GM12878 (cell line): ENCODE measurements around the gene ORAI3. TPM values are rescaled to one million over a fixed set of nuclear protein-coding genes. Genes with fewer than 3 reads are reported as not detected.

Source experiments
- ATF7 ChIP-seq: fragments of 450-650 bp; IDR thresholded peaks from 2 replicates; pipeline ENCODE4 v1.6.1; 2016; ENCODE audit warnings: low read depth, mild to moderate bottlenecking
- CHD2 ChIP-seq: IDR thresholded peaks from 2 replicates; pipeline ENCODE4 v1.6.1; 2011; ENCODE audit warnings: low read depth, low read length, improper control_type of control experiment, borderline replicate concordance
- CTCF ChIP-seq, 3 experiments: IDR thresholded peaks in 2 of 3; conservative IDR thresholded peaks in 1 of 3; 2 replicates each; pipeline ENCODE4 v1.5.1; 2011; ENCODE audit warnings: low read depth in 3 of 3, low read length in 3 of 3, mild to moderate bottlenecking in 3 of 3, control low read depth in 2 of 3, moderate library complexity in 2 of 3, inconsistent platforms in 1 of 3, mixed read lengths in 1 of 3; ENCODE audit not compliant: control insufficient read depth in 2 of 3, insufficient read depth in 1 of 3; ENCODE audit errors: extremely low read depth in 1 of 3
- EED ChIP-seq: sonication (generic); IDR thresholded peaks from 2 replicates; pipeline ENCODE4 v1.6.1; 2016; ENCODE audit warnings: antibody characterized with exemption, low read depth
- EZH2 ChIP-seq: IDR thresholded peaks from 2 replicates; pipeline ENCODE4 v1.6.1; 2012; ENCODE audit warnings: low read depth, mild to moderate bottlenecking, control low read depth, inconsistent platforms, low read length, borderline replicate concordance; ENCODE audit not compliant: control insufficient read depth
- HSF1 ChIP-seq: fragments of 150-350 bp; IDR thresholded peaks from 2 replicates; pipeline ENCODE4 v1.6.1; 2014; ENCODE audit warnings: mild to moderate bottlenecking, low read depth, low read length
- IRF5 ChIP-seq: fragments of 450-650 bp; IDR thresholded peaks from 2 replicates; pipeline ENCODE4 v1.6.1; 2017; ENCODE audit warnings: borderline replicate concordance
- JUNB ChIP-seq: IDR thresholded peaks from 2 replicates; pipeline ENCODE4 v1.6.1; 2016; ENCODE audit warnings: antibody characterized with exemption, mild to moderate bottlenecking
- LARP7 ChIP-seq: fragments of 450-650 bp; IDR thresholded peaks from 2 replicates; pipeline ENCODE4 v1.6.1; 2017; ENCODE audit warnings: mild to moderate bottlenecking
- MAX ChIP-seq: IDR thresholded peaks from 2 replicates; pipeline ENCODE4 v1.6.1; 2012; ENCODE audit warnings: low read depth, low read length, improper control_type of control experiment
- MEF2A ChIP-seq: IDR thresholded peaks from 2 replicates; pipeline ENCODE4 v1.6.1; 2011; ENCODE audit warnings: low read depth, mild to moderate bottlenecking, low read length, moderate library complexity; ENCODE audit not compliant: insufficient read depth
- NFYA ChIP-seq: IDR thresholded peaks from 2 replicates; pipeline ENCODE4 v1.6.1; 2011; ENCODE audit warnings: low read depth, mild to moderate bottlenecking, low read length, improper control_type of control experiment, borderline replicate concordance
- NFYB ChIP-seq: IDR thresholded peaks from 2 replicates; pipeline ENCODE4 v1.6.1; 2011; ENCODE audit warnings: low read depth, mild to moderate bottlenecking, low read length, improper control_type of control experiment, moderate library complexity; ENCODE audit not compliant: insufficient read depth
- RAD21 ChIP-seq: IDR thresholded peaks from 2 replicates; pipeline ENCODE4 v1.6.1; 2011; ENCODE audit warnings: mild to moderate bottlenecking, low read depth, low read length, moderate library complexity; ENCODE audit not compliant: insufficient read depth
- SREBF1 ChIP-seq: IDR thresholded peaks from 2 replicates; pipeline ENCODE4 v1.6.1; 2012; ENCODE audit warnings: mild to moderate bottlenecking, low read length
- STAT1 ChIP-seq: fragments of 450-650 bp; conservative IDR thresholded peaks from 2 replicates; pipeline ENCODE4 v1.6.1; 2014; ENCODE audit warnings: antibody characterized with exemption, mild to moderate bottlenecking
- WRNIP1 ChIP-seq: IDR thresholded peaks from 2 replicates; pipeline ENCODE4 v1.6.1; 2011; ENCODE audit warnings: low read depth, low read length, improper control_type of control experiment, borderline replicate concordance
- ZBTB33 ChIP-seq: fragments of 450-650 bp; IDR thresholded peaks from 2 replicates; pipeline ENCODE4 v1.6.1; 2017; ENCODE audit warnings: mild to moderate bottlenecking
- ZSCAN29 ChIP-seq: fragments of 450-650 bp; IDR thresholded peaks from 2 replicates; pipeline ENCODE4 v1.6.1; 2017; ENCODE audit warnings: mild to moderate bottlenecking, moderate library complexity
- polyA plus RNA-seq, 11 experiments: library from polyadenylated mRNA; depleted of rRNA in 4 of 11; unstranded in 6 of 11; stranded (reverse) in 5 of 11; fragments of >200 nt; fragmentation: Nextera tagmentation in 4 of 11; fragmentation: Illumina TruSeq in 1 of 11; extraction: Ambion mirVana in 4 of 11; extraction: Trizol in 1 of 11; gene quantifications; 1 replicate in 1 of 11; 2 replicates in 10 of 11; pipeline versions ENCODE4 v1.2.1 to v1.2.3, GENCODE V29; 2011 to 2016; ENCODE audit warnings: inconsistent platforms in 2 of 11, missing spikeins in 2 of 11, low read depth in 1 of 11
- total RNA-seq, 4 experiments: library from RNA; depleted of rRNA in 3 of 4; stranded (reverse); fragments of >200 nt in 3 of 4; fragmentation: Illumina TruSeq in 1 of 4; extraction: Trizol in 1 of 4; gene quantifications; 2 replicates each; pipeline versions ENCODE4 v1.2.1 to v1.2.3, GENCODE V29; 2013 to 2021
- TF ChIP-seq, protein P1 (sequence below): IDR thresholded peaks from 2 replicates; pipeline ENCODE4 v1.6.1; 2011; ENCODE audit warnings: borderline replicate concordance, low read depth, mild to moderate bottlenecking, moderate library complexity, low read length; ENCODE audit not compliant: insufficient read depth, poor library complexity, severe bottlenecking

The ORAI3 gene
- total and polyA plus RNA-seq, 10 of the 15 experiments (the other 5 are each of a cell fraction or from before 2014, with no cell fraction given) = 3.4 to 21.9 (median 16.2) TPM

GRCh38 chr16:30949650-30950515 lies 1.0 kb downstream of the ORAI3 start (continued):
- TF ChIP-seq WRNIP1 = 0 out of 2 replicates have a peak, but pooled peaks have one; percentile 73
- TF ChIP-seq ATF7 = peak; percentile 46; the same call in 1 of the 2 replicates
- TF ChIP-seq, protein P1, sequence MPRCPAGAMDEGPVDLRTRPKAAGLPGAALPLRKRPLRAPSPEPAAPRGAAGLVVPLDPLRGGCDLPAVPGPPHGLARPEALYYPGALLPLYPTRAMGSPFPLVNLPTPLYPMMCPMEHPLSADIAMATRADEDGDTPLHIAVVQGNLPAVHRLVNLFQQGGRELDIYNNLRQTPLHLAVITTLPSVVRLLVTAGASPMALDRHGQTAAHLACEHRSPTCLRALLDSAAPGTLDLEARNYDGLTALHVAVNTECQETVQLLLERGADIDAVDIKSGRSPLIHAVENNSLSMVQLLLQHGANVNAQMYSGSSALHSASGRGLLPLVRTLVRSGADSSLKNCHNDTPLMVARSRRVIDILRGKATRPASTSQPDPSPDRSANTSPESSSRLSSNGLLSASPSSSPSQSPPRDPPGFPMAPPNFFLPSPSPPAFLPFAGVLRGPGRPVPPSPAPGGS = no peak
- TF ChIP-seq RAD21 = no peak
- 0 out of 2 replicates have a peak, but pooled peaks have one; percentile 5 for TF ChIP-seq ZSCAN29
- no peak for TF ChIP-seq NFYA
- peak; percentile 69; the same call in 1 of the 2 replicates for TF ChIP-seq LARP7
- no peak for TF ChIP-seq ZBTB33
- no peak for TF ChIP-seq MEF2A
- TF ChIP-seq CHD2 = 0 out of 2 replicates have a peak, but pooled peaks have one; percentile 58
- no peak; the same call in 1 of the 2 replicates for TF ChIP-seq EED
- TF ChIP-seq MAX = 0 out of 2 replicates have a peak, but pooled peaks have one; percentile 21
- TF ChIP-seq JUNB = no peak
- TF ChIP-seq EZH2 = no peak
- no peak for TF ChIP-seq HSF1
- peak; percentile 15 to 27 (median 27); a peak in 3 of 6 replicates for TF ChIP-seq CTCF (IDR thresholded peaks at IDR 0.05 in 2 of 3, conservative IDR thresholded peaks at IDR 0.05 in 1 of 3; ENCODE audit: control insufficient read depth in 2 of 3, extremely low read depth in 1 of 3, insufficient read depth in 1 of 3, low read depth in 3 of 3, low read length in 3 of 3)
- TF ChIP-seq STAT1 = no peak
- TF ChIP-seq IRF5 = no peak
- TF ChIP-seq NFYB = no peak
- no peak for TF ChIP-seq SREBF1
